Cerebellar cortex (tissue), 1 donor: ENCODE measurements around the gene CTSL.
"Not testable (repeated sequence)": the region's sequence is repeated elsewhere in the genome, so short reads cannot be mapped to it uniquely, and the experiment has no call there.

Source experiments
- DNase-seq: peaks from one replicate; pipeline ENCODE4 v3.0.0-alpha.2; 2015; ENCODE audit warnings: low spot score

CTSL gene

GRCh38 chr9:87759980-87760379 lies 34.1 kb downstream of the CTSL start:
- not testable (repeated sequence) for DNase-seq

- DNase-seq = no peak
Measured at GRCh38 chr9:87760529-87760928, 34.6 kb downstream of the CTSL start.

GRCh38 chr9:87763286-87763685 lies 37.4 kb downstream of the CTSL start:
- DNase-seq = no peak

- DNase-seq = no peak
Measured at GRCh38 chr9:87765521-87765920, 39.6 kb downstream of the CTSL start.

GRCh38 chr9:87766697-87767096 lies 40.8 kb downstream of the CTSL start:
- no peak for DNase-seq

GRCh38 chr9:87770616-87771315 lies 44.8 kb downstream of the CTSL start:
- DNase-seq = no peak

GRCh38 chr9:87771316-87772006 lies 45.5 kb downstream of the CTSL start:
- no peak for DNase-seq

GRCh38 chr9:87776481-87777379 lies 50.8 kb downstream of the CTSL start:
- no peak for DNase-seq

- no peak for DNase-seq
Measured at GRCh38 chr9:87778996-87779395, 53.1 kb downstream of the CTSL start.
